Measurements from ENCODE around the gene PDE4B. TPM values are rescaled to one million over a fixed set of nuclear protein-coding genes. Genes with fewer than 3 reads are reported as not detected.

The PDE4B gene
- total and polyA plus RNA-seq, 2 of the 13 experiments (the other 11 are each of a cell fraction or from before 2014, with no cell fraction given): not detected

GRCh38 chr1:66282891-66283621 is 490.4 kb downstream of the PDE4B start:
- in situ Hi-C loops (cut with HindIII; ENCODE audit: extremely low pct_ligation_motif_present, low pct_unique_long_range_greater_than_20kb) (no loop called here), intact Hi-C loops (cut with micrococcal nuclease; ENCODE audit: unreplicated experiment) (no loop called here)
- Histone ChIP-seq H3K4me1 (ENCODE audit: insufficient read depth, low read length) (no peaks in the 10 kb centered on the region), H3K9me3 (ENCODE audit: low read length) (no peaks in the 10 kb centered on the region), H3K27ac (ENCODE audit: extremely low read length, insufficient read depth, low read length) (no peak overlapping the region), H2AFZ (ENCODE audit: low read length) (no peak overlapping the region), H3K4me3 (replicated peaks in 1 of 3; ENCODE audit: insufficient read depth in 1 of 3, low read depth in 2 of 3, low read length in 3 of 3) (no peak overlapping the region), H3K36me3 (replicated peaks in 1 of 2; ENCODE audit: control insufficient read depth in 1 of 2, insufficient read depth in 2 of 2, low read length in 2 of 2) (no peaks in the 10 kb centered on the region), H3K9ac (ENCODE audit: insufficient read depth, low read depth, low read length) (no peak overlapping the region), H3K4me2 (ENCODE audit: low read depth, low read length) (no peak overlapping the region), H3K27me3 (ENCODE audit: control insufficient read depth in 1 of 2, insufficient read depth in 2 of 2, low read length in 2 of 2) (no peaks in the 10 kb centered on the region), H4K20me1 (ENCODE audit: insufficient read depth, low read length) (no peaks in the 10 kb centered on the region), H3K79me2 (ENCODE audit: insufficient read depth, low read length) (no peaks in the 10 kb centered on the region)
- ATAC-seq: no peak
- FAIRE-seq: no peak
- CTCF ChIA-PET (ENCODE audit: low intra/inter-chr PET ratio, low total read pairs): no interaction called here
- no peak for DNase-seq (ENCODE audit: low spot score)
- BruUV-seq (replicated peaks): no TSS peak
- POLR2A ChIA-PET: no interaction called here
- no peak for TF ChIP-seq ZNF17 (CRISPR knock-in tag; IDR thresholded peaks at IDR 0.05)
- WGBS (ENCODE audit: low lambda C conversion rate): 56% methylated on average over 3 of the region's 3 CpGs

- TF ChIP-seq THAP8 (CRISPR knock-in tag; IDR thresholded peaks at IDR 0.05; ENCODE audit: borderline replicate concordance): no peak
- no peaks in the 10 kb centered on the region for H3K9me3 ChIP-seq (ENCODE audit: low read length)
- H3K4me3 ChIP-seq (replicated peaks in 1 of 3; ENCODE audit: insufficient read depth in 1 of 3, low read depth in 2 of 3, low read length in 3 of 3): no peak overlapping the region
- no peaks in the 10 kb centered on the region for H3K27me3 ChIP-seq (ENCODE audit: control insufficient read depth in 1 of 2, insufficient read depth in 2 of 2, low read length in 2 of 2)
- ChIA-PET CTCF (ENCODE audit: low intra/inter-chr PET ratio, low total read pairs) (no interaction called here), POLR2A (no interaction called here)
- ATAC-seq: no peak
- no peak overlapping the region for H3K9ac ChIP-seq (ENCODE audit: insufficient read depth, low read depth, low read length)
- no peak overlapping the region for H3K4me2 ChIP-seq (ENCODE audit: low read depth, low read length)
- BruUV-seq (replicated peaks): no TSS peak
- no peaks in the 10 kb centered on the region for H4K20me1 ChIP-seq (ENCODE audit: insufficient read depth, low read length)
- in situ Hi-C loops (cut with HindIII; ENCODE audit: extremely low pct_ligation_motif_present, low pct_unique_long_range_greater_than_20kb) (no loop called here), intact Hi-C loops (cut with micrococcal nuclease; ENCODE audit: unreplicated experiment) (no loop called here)
- H3K4me1 ChIP-seq (ENCODE audit: insufficient read depth, low read length): no peaks in the 10 kb centered on the region
- no peak for DNase-seq (ENCODE audit: low spot score)
- WGBS (ENCODE audit: low lambda C conversion rate): 23% methylated on average over 2 of the region's 2 CpGs
- no peaks in the 10 kb centered on the region for H3K36me3 ChIP-seq (replicated peaks in 1 of 2; ENCODE audit: control insufficient read depth in 1 of 2, insufficient read depth in 2 of 2, low read length in 2 of 2)
- FAIRE-seq: no peak
- no peaks in the 10 kb centered on the region for H3K79me2 ChIP-seq (ENCODE audit: insufficient read depth, low read length)
- H2AFZ ChIP-seq (ENCODE audit: low read length): no peak overlapping the region
- no peak overlapping the region for H3K27ac ChIP-seq (ENCODE audit: extremely low read length, insufficient read depth, low read length)
Observed at GRCh38 chr1:66283622-66284041, 490.9 kb downstream of the PDE4B start.

All from HepG2 (cell line).